HPDE6-E6E7 (cell line): ENCODE results near the gene RP9.

ENCODE experiments used
- DNase-seq: peaks from one replicate; pipeline ENCODE4 v3.0.0; 2011; ENCODE audit warnings: missing footprints; ENCODE audit errors: extremely low spot score

The RP9 gene

GRCh38 chr7:33062782-33063443, 46.3 kb downstream of the RP9 start:
- DNase-seq, result peak; percentile 95

- DNase-seq, result peak; percentile 26
Measured at GRCh38 chr7:33062023-33062781, 47.0 kb downstream of the RP9 start, which contains the start of gene NT5C3A. Gene NT5C3A (minus strand): TSS chr7:33062776. CDS start chr7:33062705, 71 bp downstream.

GRCh38 chr7:33061282-33061937, 47.8 kb downstream of the RP9 start:
- no peak for DNase-seq

GRCh38 chr7:33059635-33060034, 49.6 kb downstream of the RP9 start:
- DNase-seq, result no peak

GRCh38 chr7:33055158-33055557, 54.0 kb downstream of the RP9 start:
- no peak for DNase-seq

- no peak for DNase-seq
Measured at GRCh38 chr7:33054261-33054964, 54.8 kb downstream of the RP9 start.

- no peak for DNase-seq
Measured at GRCh38 chr7:33053721-33054120, 55.5 kb downstream of the RP9 start.

GRCh38 chr7:33050535-33051318, 58.5 kb downstream of the RP9 start:
- DNase-seq, result no peak

GRCh38 chr7:33048704-33049103, 60.5 kb downstream of the RP9 start:
- no peak for DNase-seq

- no peak for DNase-seq
Measured at GRCh38 chr7:33048257-33048656, 60.9 kb downstream of the RP9 start.

GRCh38 chr7:33044986-33045385, 64.2 kb downstream of the RP9 start:
- DNase-seq, result no peak
